ENCODE data around the gene TBCCD1.

- TF ChIP-seq, protein P1, sequence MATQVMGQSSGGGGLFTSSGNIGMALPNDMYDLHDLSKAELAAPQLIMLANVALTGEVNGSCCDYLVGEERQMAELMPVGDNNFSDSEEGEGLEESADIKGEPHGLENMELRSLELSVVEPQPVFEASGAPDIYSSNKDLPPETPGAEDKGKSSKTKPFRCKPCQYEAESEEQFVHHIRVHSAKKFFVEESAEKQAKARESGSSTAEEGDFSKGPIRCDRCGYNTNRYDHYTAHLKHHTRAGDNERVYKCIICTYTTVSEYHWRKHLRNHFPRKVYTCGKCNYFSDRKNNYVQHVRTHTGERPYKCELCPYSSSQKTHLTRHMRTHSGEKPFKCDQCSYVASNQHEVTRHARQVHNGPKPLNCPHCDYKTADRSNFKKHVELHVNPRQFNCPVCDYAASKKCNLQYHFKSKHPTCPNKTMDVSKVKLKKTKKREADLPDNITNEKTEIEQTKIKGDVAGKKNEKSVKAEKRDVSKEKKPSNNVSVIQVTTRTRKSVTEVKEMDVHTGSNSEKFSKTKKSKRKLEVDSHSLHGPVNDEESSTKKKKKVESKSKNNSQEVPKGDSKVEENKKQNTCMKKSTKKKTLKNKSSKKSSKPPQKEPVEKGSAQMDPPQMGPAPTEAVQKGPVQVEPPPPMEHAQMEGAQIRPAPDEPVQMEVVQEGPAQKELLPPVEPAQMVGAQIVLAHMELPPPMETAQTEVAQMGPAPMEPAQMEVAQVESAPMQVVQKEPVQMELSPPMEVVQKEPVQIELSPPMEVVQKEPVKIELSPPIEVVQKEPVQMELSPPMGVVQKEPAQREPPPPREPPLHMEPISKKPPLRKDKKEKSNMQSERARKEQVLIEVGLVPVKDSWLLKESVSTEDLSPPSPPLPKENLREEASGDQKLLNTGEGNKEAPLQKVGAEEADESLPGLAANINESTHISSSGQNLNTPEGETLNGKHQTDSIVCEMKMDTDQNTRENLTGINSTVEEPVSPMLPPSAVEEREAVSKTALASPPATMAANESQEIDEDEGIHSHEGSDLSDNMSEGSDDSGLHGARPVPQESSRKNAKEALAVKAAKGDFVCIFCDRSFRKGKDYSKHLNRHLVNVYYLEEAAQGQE (IDR thresholded peaks at IDR 0.05; ENCODE audit: insufficient read depth in 1 of 2, low read depth in 2 of 2, low read length in 2 of 2), result no peak
- TF ChIP-seq TAF1 (IDR thresholded peaks at IDR 0.05; ENCODE audit: borderline replicate concordance, insufficient read depth, low read length), result no peak
- TF ChIP-seq POLR2AphosphoS5 (IDR thresholded peaks at IDR 0.05; ENCODE audit: low read depth, low read length), result no peak
- TF ChIP-seq SIN3A (IDR thresholded peaks at IDR 0.05; ENCODE audit: borderline replicate concordance, insufficient read depth, low read length), result no peak
- TF ChIP-seq FOXP2 (optimal IDR thresholded peaks at IDR 0.05; ENCODE audit: borderline replicate concordance, extremely low read depth, extremely low read length, insufficient read depth), result no peak
Observed at GRCh38 chr3:186520431-186520830, 46.7 kb downstream of the TBCCD1 start.
